BJ (cell line): Measurements from ENCODE around the gene WNK1. TPM values are rescaled to one million over a fixed set of nuclear protein-coding genes. Genes with fewer than 3 reads are reported as not detected.

ENCODE experiments used
- CTCF ChIA-PET: fragments of 350-600 bp; formaldehyde crosslinking; extraction: SDS; loops from one replicate; lab custom pipeline; 2021; ENCODE audit warnings: antibody characterized with exemption, inconsistent platforms; lab: Yijun Ruan, JAX
- POLR2A ChIA-PET: fragments of 300-600 bp; sonication (Branson Sonifier 250); formaldehyde crosslinking; extraction: SDS; loops from one replicate; lab custom pipeline; 2021; ENCODE audit warnings: antibody characterized with exemption; lab: Charles Lee
- DNase-seq: peaks from one replicate; pipeline ENCODE4 v3.0.0-alpha.2; 2011; ENCODE audit warnings: low read depth
- H3K27me3 ChIP-seq: 2 replicates; pipeline ENCODE4 v1.6.0; 2011; ENCODE audit warnings: low read length; ENCODE audit not compliant: control insufficient read depth, insufficient read depth
- H3K36me3 ChIP-seq: 2 replicates; pipeline ENCODE4 v1.5.1; 2011; ENCODE audit warnings: low read length; ENCODE audit not compliant: control insufficient read depth, insufficient read depth
- H3K4me3 ChIP-seq: 2 replicates; pipeline ENCODE4 v1.5.1; 2011; ENCODE audit warnings: low read depth, mild to moderate bottlenecking, control low read depth, low read length
- CTCF ChIP-seq: IDR thresholded peaks from 2 replicates; pipeline ENCODE4 v1.5.1; 2011; ENCODE audit warnings: low read depth, mild to moderate bottlenecking, control low read depth, inconsistent platforms, low read length, moderate library complexity; ENCODE audit not compliant: insufficient read depth
- polyA plus RNA-seq: library from polyadenylated mRNA; depleted of rRNA; stranded (reverse); fragments of >200 nt; gene quantifications from 2 replicates; pipeline ENCODE4 v1.2.3, GENCODE V29; 2011

WNK1 gene
- polyA plus RNA-seq, 1 experiment = 45.2 TPM

- POLR2A ChIA-PET = no interaction called here
- TF ChIP-seq CTCF = no peak
- CTCF ChIA-PET = interaction anchor here (1.4 to 1.6 kb wide), 2 partner anchors 37 to 100 kb away, joined by 3 to 4 read pairs; no protein-coding TSS in a partner anchor
- Histone ChIP-seq H3K4me3 (no peak overlapping the region), H3K36me3 (no peaks in the 10 kb centered on the region), H3K27me3 (no peaks in the 10 kb centered on the region)
- DNase-seq = no peak
Measured at GRCh38 chr12:851343-851742, 99.0 kb downstream of the WNK1 start.

GRCh38 chr12:851913-852312 lies 99.5 kb downstream of the WNK1 start:
- POLR2A ChIA-PET = no interaction called here
- TF ChIP-seq CTCF = no peak
- peak; percentile 23 for DNase-seq
- no peak overlapping the region for H3K4me3 ChIP-seq
- CTCF ChIA-PET = interaction anchor here (0.9 to 1.6 kb wide), 3 partner anchors 37 to 282 kb away, joined by 3 to 4 read pairs (median 3); no protein-coding TSS in a partner anchor
- H3K27me3 ChIP-seq = no peaks in the 10 kb centered on the region
- H3K36me3 ChIP-seq = no peaks in the 10 kb centered on the region

GRCh38 chr12:852864-853263 lies 100.5 kb downstream of the WNK1 start:
- no peak for DNase-seq
- POLR2A ChIA-PET = no interaction called here
- CTCF ChIA-PET = interaction anchor here (0.9 to 1.6 kb wide), 3 partner anchors 38 to 283 kb away, joined by 3 to 4 read pairs (median 3); no protein-coding TSS in a partner anchor
- Histone ChIP-seq H3K27me3 (no peaks in the 10 kb centered on the region), H3K36me3 (no peaks in the 10 kb centered on the region), H3K4me3 (no peak overlapping the region)
- no peak for TF ChIP-seq CTCF

- peaks cover 8% of the 10 kb centered on the region for H3K36me3 ChIP-seq
Measured at GRCh38 chr12:857611-858010, 105.2 kb downstream of the WNK1 start.

GRCh38 chr12:862303-862911 lies 110.0 kb downstream of the WNK1 start:
- Histone ChIP-seq H3K36me3 (peaks cover 8% of the 10 kb centered on the region), H3K4me3 (no peak overlapping the region)
- CTCF ChIA-PET = interaction anchor here (1.9 kb wide), 1 partner anchor 48 kb away, joined by 6 read pairs; no protein-coding TSS in a partner anchor

More at GRCh38 chr12:857611-858010, 105.2 kb downstream of the WNK1 start:
- POLR2A ChIA-PET = interaction anchor here (0.7 kb wide), 2 partner anchors 270 to 1147 kb away, joined by 3 to 5 read pairs; no protein-coding TSS in a partner anchor
- Histone ChIP-seq H3K27me3 (no peaks in the 10 kb centered on the region), H3K4me3 (no peak overlapping the region)
- CTCF ChIA-PET = interaction anchor here (0.9 to 1.7 kb wide), 5 partner anchors 40 to 287 kb away, joined by 3 to 5 read pairs (median 3); no protein-coding TSS in a partner anchor
- DNase-seq = peak; percentile 19
- TF ChIP-seq CTCF = no peak

More at GRCh38 chr12:862303-862911, 110.0 kb downstream of the WNK1 start:
- DNase-seq = no peak
- H3K27me3 ChIP-seq = no peaks in the 10 kb centered on the region
- POLR2A ChIA-PET = no interaction called here
- TF ChIP-seq CTCF = no peak
